Measurements from ENCODE around the gene SESN3. TPM values are rescaled to one million over a fixed set of nuclear protein-coding genes. Genes with fewer than 3 reads are reported as not detected.

Gene SESN3
- total RNA-seq, 6 donors from 2014 or later, result 11.5 to 48.8 (median 23.2) TPM

DNA sequence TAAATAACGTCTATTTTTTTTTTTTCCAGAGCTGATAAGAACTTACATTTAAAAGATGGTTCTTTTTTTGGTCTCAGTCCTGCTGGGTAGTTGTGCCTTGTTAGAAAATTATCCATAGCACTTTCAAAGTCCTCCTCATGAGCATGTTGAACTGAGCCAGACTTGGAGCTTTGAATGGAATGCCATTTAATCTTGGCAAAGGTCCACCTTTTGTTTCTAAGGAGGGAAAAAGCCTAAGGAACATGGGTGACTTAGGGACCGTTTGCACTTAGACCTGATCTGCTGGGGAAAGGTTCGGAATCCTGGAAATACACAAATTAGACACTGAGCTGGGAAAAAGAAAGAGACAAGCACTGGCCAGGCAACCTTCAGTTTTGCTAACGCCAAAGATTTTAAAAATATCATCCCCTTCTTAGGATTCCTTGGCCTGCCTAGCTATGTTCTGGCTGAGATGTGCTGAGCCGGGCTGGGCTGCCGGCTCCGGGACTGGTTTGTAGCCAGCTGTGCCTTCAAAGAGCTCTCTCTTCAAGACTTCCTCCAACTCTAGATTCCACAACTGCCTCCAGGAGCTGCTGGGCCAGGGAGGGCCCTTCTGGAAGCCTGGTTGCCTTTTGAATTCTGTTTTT is 74.0 kb downstream of the SESN3 start:
- DNase-seq, result peak in 1 of 2 donors; percentile 69

DNA sequence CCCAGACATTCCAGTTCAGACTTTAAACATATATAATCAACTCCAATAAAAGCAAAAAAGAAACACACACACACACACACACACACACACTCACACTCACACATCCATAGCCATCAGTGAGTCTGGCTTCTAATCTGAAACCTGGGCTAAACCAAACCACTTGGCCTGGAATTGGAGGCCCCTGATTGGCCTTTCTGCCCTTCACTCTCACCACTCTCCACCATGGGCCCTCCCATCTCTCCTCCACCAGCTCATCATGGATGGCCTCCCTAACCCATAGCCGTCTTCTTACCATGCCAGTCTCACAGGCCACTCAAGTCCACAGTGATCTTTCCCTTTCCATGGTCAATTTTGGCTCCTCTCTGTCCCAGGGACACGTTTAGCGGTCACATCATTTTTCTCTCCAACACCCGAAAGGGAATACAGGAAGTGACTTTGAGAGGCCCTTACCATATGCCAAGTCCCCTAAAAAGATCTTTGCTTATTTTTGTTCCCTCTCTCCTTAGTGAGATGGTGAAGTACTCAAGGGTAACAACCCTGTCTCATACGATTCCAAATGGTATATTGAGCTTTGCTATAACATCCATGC is 74.8 kb downstream of the SESN3 start:
- Histone ChIP-seq H3K4me3 (no peak overlapping the region), H3K27me3 (no peaks in the 10 kb centered on the region), H3K27ac (peak overlapping the region in 1 of 4 donors; percentile 64), H3K36me3 (no peaks in the 10 kb centered on the region), H3K4me1 (peaks cover 17 to 38% (median 25%) of the 10 kb centered on the region in 4 donors), H3K9me3 (no peaks in the 10 kb centered on the region)
- TF ChIP-seq POLR2A (IDR thresholded peaks at IDR 0.05), result no peak
- no peak for TF ChIP-seq POLR2AphosphoS5 (IDR thresholded peaks at IDR 0.05)
- TF ChIP-seq EP300 (IDR thresholded peaks at IDR 0.05), result no peak
- TF ChIP-seq, protein P1, sequence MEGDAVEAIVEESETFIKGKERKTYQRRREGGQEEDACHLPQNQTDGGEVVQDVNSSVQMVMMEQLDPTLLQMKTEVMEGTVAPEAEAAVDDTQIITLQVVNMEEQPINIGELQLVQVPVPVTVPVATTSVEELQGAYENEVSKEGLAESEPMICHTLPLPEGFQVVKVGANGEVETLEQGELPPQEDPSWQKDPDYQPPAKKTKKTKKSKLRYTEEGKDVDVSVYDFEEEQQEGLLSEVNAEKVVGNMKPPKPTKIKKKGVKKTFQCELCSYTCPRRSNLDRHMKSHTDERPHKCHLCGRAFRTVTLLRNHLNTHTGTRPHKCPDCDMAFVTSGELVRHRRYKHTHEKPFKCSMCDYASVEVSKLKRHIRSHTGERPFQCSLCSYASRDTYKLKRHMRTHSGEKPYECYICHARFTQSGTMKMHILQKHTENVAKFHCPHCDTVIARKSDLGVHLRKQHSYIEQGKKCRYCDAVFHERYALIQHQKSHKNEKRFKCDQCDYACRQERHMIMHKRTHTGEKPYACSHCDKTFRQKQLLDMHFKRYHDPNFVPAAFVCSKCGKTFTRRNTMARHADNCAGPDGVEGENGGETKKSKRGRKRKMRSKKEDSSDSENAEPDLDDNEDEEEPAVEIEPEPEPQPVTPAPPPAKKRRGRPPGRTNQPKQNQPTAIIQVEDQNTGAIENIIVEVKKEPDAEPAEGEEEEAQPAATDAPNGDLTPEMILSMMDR (IDR thresholded peaks at IDR 0.05), result no peak
- ATAC-seq (ENCODE audit: low FRiP score in 2 of 2) (no peak), DNase-seq (no peak)
- WGBS, 2 donors, result 74% methylated on average over 5 of the region's 5 CpGs

More for the DNA sequence above, 74.0 kb downstream of the SESN3 start:
- 54 to 69% methylated on average over 7 of the region's 7 CpGs for WGBS, 2 donors
- ATAC-seq (ENCODE audit: low FRiP score in 2 of 2), result peak in 1 of 2 donors; percentile 75
- H3K27ac ChIP-seq, result peak overlapping the region in 3 of 4 donors; percentile 17 to 64 (median 36)
- H3K27me3 ChIP-seq, result no peaks in the 10 kb centered on the region
- no peaks in the 10 kb centered on the region for H3K9me3 ChIP-seq
- H3K4me3 ChIP-seq, result no peak overlapping the region
- no peaks in the 10 kb centered on the region for H3K36me3 ChIP-seq
- peaks cover 12 to 30% (median 22%) of the 10 kb centered on the region in 4 donors for H3K4me1 ChIP-seq
- TF ChIP-seq POLR2AphosphoS5 (IDR thresholded peaks at IDR 0.05) (no peak), EP300 (IDR thresholded peaks at IDR 0.05) (no peak), POLR2A (IDR thresholded peaks at IDR 0.05) (no peak)
- TF ChIP-seq, protein P1 (IDR thresholded peaks at IDR 0.05), result no peak

DNA sequence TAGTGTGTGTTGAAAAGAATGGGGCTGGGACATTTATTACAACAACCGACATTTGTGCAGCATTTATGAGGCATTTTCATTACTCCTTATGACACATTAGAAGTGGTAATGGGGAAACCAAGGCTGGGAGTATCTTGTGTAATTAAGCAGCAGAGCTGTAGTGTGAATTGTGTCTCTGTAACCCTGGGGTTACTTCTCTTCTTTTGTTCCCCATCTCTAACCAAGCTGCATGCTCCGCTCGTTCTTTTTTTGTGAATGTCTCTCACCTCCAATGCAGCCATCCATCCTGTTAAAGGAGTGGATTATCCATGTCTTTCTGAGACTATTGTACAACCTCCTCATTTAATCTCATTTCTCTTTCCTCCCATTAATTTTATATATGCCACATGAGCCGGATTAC is 75.6 kb downstream of the SESN3 start:
- Histone ChIP-seq H3K27me3 (no peaks in the 10 kb centered on the region), H3K9me3 (no peaks in the 10 kb centered on the region), H3K36me3 (no peaks in the 10 kb centered on the region), H3K4me1 (peaks cover 20 to 42% (median 26%) of the 10 kb centered on the region in 4 donors), H3K4me3 (no peak overlapping the region), H3K27ac (no peak overlapping the region)
- 90 to 98% methylated on average over 4 of the region's 4 CpGs for WGBS, 2 donors
- no peak for ATAC-seq (ENCODE audit: low FRiP score in 2 of 2)
- DNase-seq, result no peak
- TF ChIP-seq POLR2AphosphoS5 (IDR thresholded peaks at IDR 0.05), result no peak
- no peak for TF ChIP-seq EP300 (IDR thresholded peaks at IDR 0.05)
- TF ChIP-seq, protein P1 (IDR thresholded peaks at IDR 0.05), result no peak
- no peak for TF ChIP-seq POLR2A (IDR thresholded peaks at IDR 0.05)

DNA sequence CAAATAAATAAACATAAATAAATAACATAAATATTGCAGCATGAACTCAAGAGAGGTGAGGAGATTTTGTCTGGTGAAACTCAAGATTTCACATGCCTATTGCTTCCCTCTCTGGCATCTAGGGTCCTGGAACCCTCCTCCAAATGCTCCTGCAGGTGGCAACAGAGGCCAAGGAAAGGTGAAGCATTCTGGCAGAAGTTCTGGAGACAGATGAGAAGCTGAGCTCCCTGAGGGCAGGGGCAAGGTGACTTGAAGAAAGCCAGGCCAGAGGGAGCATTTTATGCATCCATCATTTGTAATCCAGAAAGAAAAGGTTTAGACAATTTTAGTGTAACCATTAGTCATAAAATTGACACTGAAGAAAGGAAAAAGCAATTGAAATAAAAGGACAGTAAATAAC is 76.5 kb downstream of the SESN3 start:
- Histone ChIP-seq H3K4me3 (no peak overlapping the region), H3K27me3 (no peaks in the 10 kb centered on the region), H3K9me3 (no peaks in the 10 kb centered on the region), H3K4me1 (peaks cover 29 to 51% (median 33%) of the 10 kb centered on the region in 4 donors), H3K27ac (no peak overlapping the region), H3K36me3 (no peaks in the 10 kb centered on the region)
- no peak for ATAC-seq (ENCODE audit: low FRiP score in 2 of 2)
- no peak for TF ChIP-seq EP300 (IDR thresholded peaks at IDR 0.05)
- TF ChIP-seq, protein P1 (IDR thresholded peaks at IDR 0.05), result peak in 4 of 6 experiments; percentile 38 to 55 (median 42)
- DNase-seq, result peak in 1 of 2 donors; percentile 37
